SU-DHL-6 (cell line): ENCODE results near the gene ZSWIM7.

Source experiments
- CTCF ChIP-seq: fragments of 200-600 bp; sonication (generic); IDR thresholded peaks from one replicate; pipeline ENCODE4 v1.5.1; 2017; ENCODE audit warnings: antibody characterized with exemption, mild to moderate bottlenecking, low read length, moderate library complexity; ENCODE audit not compliant: insufficient read depth, poor library complexity, severe bottlenecking
- EZH2phosphoT487 ChIP-seq: fragments of 200-600 bp; sonication (generic), shearing (Covaris generic); conservative IDR thresholded peaks from 2 replicates; pipeline ENCODE4 v1.6.1; 2018; ENCODE audit warnings: mild to moderate bottlenecking, antibody characterized with exemption, low read length, moderate library complexity, mixed read lengths

GRCh38 chr17:15965528-15965927 lies 34.0 kb downstream of the ZSWIM7 start:
- no peak for TF ChIP-seq CTCF
- no peak for TF ChIP-seq EZH2phosphoT487
